Heart left ventricle (tissue), 16 donors: ENCODE measurements around the gene CRYGN. TPM values are rescaled to one million over a fixed set of nuclear protein-coding genes. Genes with fewer than 3 reads are reported as not detected.
A peak's percentile ranks its signal among the peaks of the same experiment; 100 is the strongest.

Experiments
- ATAC-seq, 4 donors: fragments of 200-7000 bp; cut with Tn5 transposase; one replicate each; pipeline ENCODE4 v1.9.1; 2020 to 2022; ENCODE audit warnings: moderate library complexity in 4 of 4, mild to moderate bottlenecking in 3 of 4, moderate number of reproducible peaks in 1 of 4
- DNase-seq, 5 donors: peaks; one replicate each; pipeline ENCODE4 v3.0.0-alpha.2; 2020
- H3K27ac ChIP-seq, 12 donors: fragments of 200-600 bp; sonication (generic) in 4 of 12; one replicate each; pipeline versions ENCODE4 v1.5.0 to v1.8.0; 2016 to 2022; ENCODE audit warnings: mild to moderate bottlenecking in 2 of 12
- H3K27me3 ChIP-seq, 9 donors: fragments of 200-600 bp; sonication (generic) in 2 of 9; one replicate each; pipeline versions ENCODE4 v1.5.1 to v1.8.0; 2016 to 2022; ENCODE audit warnings: mild to moderate bottlenecking in 3 of 9
- H3K36me3 ChIP-seq, 9 donors: fragments of 200-600 bp; sonication (generic) in 2 of 9; one replicate each; pipeline versions ENCODE4 v1.5.0 to v1.8.0; 2018 to 2022; ENCODE audit warnings: mild to moderate bottlenecking in 2 of 9
- H3K4me1 ChIP-seq, 12 donors: fragments of 200-600 bp; sonication (generic) in 4 of 12; one replicate each; pipeline versions ENCODE4 v1.5.0 to v1.8.0; 2016 to 2022; ENCODE audit warnings: mild to moderate bottlenecking in 3 of 12
- H3K4me3 ChIP-seq, 12 donors: fragments of 200-600 bp; sonication (generic) in 4 of 12; one replicate each; pipeline versions ENCODE4 v1.5.0 to v1.8.0; 2017 to 2022; ENCODE audit warnings: mild to moderate bottlenecking in 9 of 12, moderate library complexity in 4 of 12
- H3K9me3 ChIP-seq, 12 donors: fragments of 200-600 bp; sonication (generic) in 4 of 12; one replicate each; pipeline versions ENCODE4 v1.5.0 to v1.8.0; 2016 to 2022; ENCODE audit warnings: mild to moderate bottlenecking in 1 of 12
- POLR2A ChIP-seq, 2 donors: fragments of 450-650 bp; IDR thresholded peaks; one replicate each; pipeline ENCODE4 v1.6.1; 2017; ENCODE audit warnings: antibody characterized with exemption in 2 of 2, mild to moderate bottlenecking in 2 of 2, moderate library complexity in 2 of 2
- whole genome bisulfite sequencing, 4 donors: extraction: QIAGEN DNeasy Blood & Tissue Kit in 2 of 4; methylation state at CpG; one replicate each; pipeline versions ENCODE4 v1.1.5 to v1.1.7; 2013 to 2018; 5-methylcytosine and 5-hydroxymethylcytosine counted together
- intact Hi-C, 10 donors: fragments of 100-400 bp; cut with DNase I; formaldehyde crosslinking; loops; one replicate each; pipeline versions ENCODE4 v1.11.1 to v1.14.2; 2022
- polyA plus RNA-seq, 2 donors: library from polyadenylated mRNA; stranded (reverse); fragments of 200-250 nt; gene quantifications; one replicate each; pipeline ENCODE4 v1.2.3, GENCODE V29; 2013
- total RNA-seq, 9 donors: library from RNA; depleted of rRNA in 2 of 9; stranded (reverse); fragments of >200 nt in 2 of 9; fragmentation: NEBNext Ultra II Directional in 3 of 9; extraction: Animal tissue kit (Norgen Biotek cat#: 25700) in 3 of 9; gene quantifications; one replicate each; pipeline versions ENCODE4 v1.1.0 to v1.2.4, GENCODE V29; 2016 to 2023
- TF ChIP-seq, protein P1 (sequence below), 12 donors: fragments of 200-600 bp; sonication (generic) in 4 of 12; IDR thresholded peaks; one replicate each; pipeline versions ENCODE4 v1.5.0 to v1.8.0; 2018 to 2022; ENCODE audit warnings: antibody characterized with exemption in 12 of 12, mild to moderate bottlenecking in 5 of 12
- donor health status: ischemic (EF 13 %, LVEDD 7.1; RV severe dilation, severe dysfunction).
- donor health status: healthy with polysubstance abuse.
- donor health status: DM: no; HTN: yes; CAD: no.
- donor health status: DM: no; HTN: no; CAD: no.
- donor health status: ischemic (EF 25% LVEDD 6.9; RV normal size, moderate dysfunction).
- donor health status: ischemic (EF 25% LVEDD 5.7; RV mildly dilated, moderate dysfunction).
- donor health status: healthy.
- donor health status: DM: yes; HTN: yes; CAD: no.
- donor health status: ischemic (EF 35%, LVEDD 5.7; RV mildly dilated, moderate dysfunction).
- donor health status: nonischemic (EF 11% LVEDD 7.7; RV severe dilation, severe dysfunction).
- donor health status: DM: yes; HTN: yes; CAD: no.
- donor health status: PGD.
- donor health status: ischemic (EF 29% LVEDD 5.4; RV normal size, mild dysfunction).
- donor health status: nonischemic (EF 23%, LVEDD 6.1; RV moderate dilation, normal function).

The CRYGN gene
- total and polyA plus RNA-seq, 11 donors, result 0.50 to 0.52 TPM; not detected in 9

DNA sequence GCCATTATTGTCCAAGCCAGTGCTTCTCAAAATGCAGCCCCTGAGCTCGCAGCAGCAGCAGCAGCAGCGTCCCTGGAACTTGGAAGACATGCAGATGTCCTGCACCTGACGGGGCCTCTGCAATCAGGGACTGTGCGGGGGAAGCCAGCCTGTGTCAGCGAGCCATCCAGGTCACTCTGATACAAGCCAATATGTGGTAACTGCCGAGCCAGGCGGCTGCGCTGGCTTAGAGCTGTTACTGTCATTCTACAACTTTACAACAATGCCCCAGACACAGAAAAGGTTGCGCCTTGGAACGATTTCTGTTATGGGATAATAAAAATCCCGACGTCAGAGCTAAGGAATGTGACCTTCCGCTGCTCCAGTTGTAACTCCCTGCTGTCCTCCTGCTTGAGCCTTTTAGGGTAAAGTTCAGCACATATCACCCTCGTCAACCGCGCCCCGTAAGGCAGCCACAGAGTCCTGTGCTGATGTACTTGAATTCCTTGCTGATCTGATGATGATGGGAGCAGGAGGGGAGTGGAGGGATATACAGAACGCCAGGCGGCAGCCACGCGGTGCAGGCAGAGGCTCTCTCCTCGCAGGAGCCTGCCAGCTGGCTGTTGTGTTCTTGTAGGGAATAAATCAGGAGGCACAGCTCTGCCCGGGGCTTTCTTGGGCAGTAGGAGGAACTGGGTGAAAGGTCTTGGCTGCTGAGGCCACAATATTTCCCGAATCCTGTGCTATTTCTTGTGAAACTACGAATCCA, 20.0 kb upstream of the CRYGN start:
- ATAC-seq, result peak; percentile 88 to 90 (median 90)
- intact Hi-C loops, result loop anchor here in 8 of 10 donors (2.0 to 10.0 kb wide), 7 partner anchors 42 to 297 kb away; partner anchors contain the start of gene RHEB (in 6 of the 8)
- peaks cover 0 to 10% (median 5%) of the 10 kb centered on the region in 9 donors for H3K36me3 ChIP-seq
- 0 to 6% (median 4%) methylated on average over 24 to 25 of the region's 25 CpGs for WGBS, 4 donors
- H3K27ac ChIP-seq, result peak overlapping the region; percentile 65 to 97 (median 92)
- peak; percentile 73 to 91 (median 78) for DNase-seq
- peaks cover 0 to 17% (median 9%) of the 10 kb centered on the region in 12 donors for H3K9me3 ChIP-seq
- TF ChIP-seq, protein P1, sequence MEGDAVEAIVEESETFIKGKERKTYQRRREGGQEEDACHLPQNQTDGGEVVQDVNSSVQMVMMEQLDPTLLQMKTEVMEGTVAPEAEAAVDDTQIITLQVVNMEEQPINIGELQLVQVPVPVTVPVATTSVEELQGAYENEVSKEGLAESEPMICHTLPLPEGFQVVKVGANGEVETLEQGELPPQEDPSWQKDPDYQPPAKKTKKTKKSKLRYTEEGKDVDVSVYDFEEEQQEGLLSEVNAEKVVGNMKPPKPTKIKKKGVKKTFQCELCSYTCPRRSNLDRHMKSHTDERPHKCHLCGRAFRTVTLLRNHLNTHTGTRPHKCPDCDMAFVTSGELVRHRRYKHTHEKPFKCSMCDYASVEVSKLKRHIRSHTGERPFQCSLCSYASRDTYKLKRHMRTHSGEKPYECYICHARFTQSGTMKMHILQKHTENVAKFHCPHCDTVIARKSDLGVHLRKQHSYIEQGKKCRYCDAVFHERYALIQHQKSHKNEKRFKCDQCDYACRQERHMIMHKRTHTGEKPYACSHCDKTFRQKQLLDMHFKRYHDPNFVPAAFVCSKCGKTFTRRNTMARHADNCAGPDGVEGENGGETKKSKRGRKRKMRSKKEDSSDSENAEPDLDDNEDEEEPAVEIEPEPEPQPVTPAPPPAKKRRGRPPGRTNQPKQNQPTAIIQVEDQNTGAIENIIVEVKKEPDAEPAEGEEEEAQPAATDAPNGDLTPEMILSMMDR (IDR thresholded peaks at IDR 0.05), result peak in 8 of 12 donors; percentile 5 to 50 (median 28)
- peak in 1 of 2 donors; percentile 13 for TF ChIP-seq POLR2A (IDR thresholded peaks at IDR 0.05)
- H3K4me1 ChIP-seq, result peaks cover 3 to 34% (median 22%) of the 10 kb centered on the region in 12 donors
- peak overlapping the region in 9 of 12 donors; percentile 20 to 40 (median 27) for H3K4me3 ChIP-seq
- H3K27me3 ChIP-seq, result no peaks in the 10 kb centered on the region

DNA sequence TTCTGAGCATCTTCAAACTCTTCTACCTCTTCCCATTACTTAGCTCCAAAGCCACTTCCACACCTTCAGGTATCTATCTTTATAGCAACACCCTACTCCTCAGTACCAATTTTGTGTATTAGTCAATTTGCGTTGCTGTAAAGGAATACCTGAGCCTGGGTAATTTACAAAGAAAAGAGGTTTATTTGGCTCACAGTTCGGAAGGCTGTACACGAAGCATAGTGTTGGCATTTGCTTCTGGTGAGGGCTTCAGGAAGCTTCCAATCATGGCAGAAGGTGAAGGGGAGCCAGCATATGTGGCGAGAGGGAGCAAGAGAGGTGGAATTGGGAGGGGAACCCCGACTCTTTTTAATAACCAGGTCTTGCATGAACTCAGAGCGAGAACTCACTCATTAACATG, 17.6 kb upstream of the CRYGN start:
- intact Hi-C loops, result loop anchor here in 1 of 10 donors (10.0 kb wide), 1 partner anchor 297 kb away; no protein-coding TSS in a partner anchor
- Histone ChIP-seq H3K27me3 (no peaks in the 10 kb centered on the region), H3K36me3 (no peaks in the 10 kb centered on the region), H3K4me3 (no peak overlapping the region), H3K4me1 (peaks cover 3 to 34% (median 22%) of the 10 kb centered on the region in 12 donors), H3K9me3 (peaks cover 0 to 6% (median 4%) of the 10 kb centered on the region in 12 donors), H3K27ac (no peak overlapping the region)
- DNase-seq, result no peak
- WGBS, 4 donors, result 97% methylated on average over 6 of the region's 6 CpGs
- TF ChIP-seq, protein P1 (IDR thresholded peaks at IDR 0.05), result no peak
- no peak for TF ChIP-seq POLR2A (IDR thresholded peaks at IDR 0.05)
- ATAC-seq, result no peak

DNA sequence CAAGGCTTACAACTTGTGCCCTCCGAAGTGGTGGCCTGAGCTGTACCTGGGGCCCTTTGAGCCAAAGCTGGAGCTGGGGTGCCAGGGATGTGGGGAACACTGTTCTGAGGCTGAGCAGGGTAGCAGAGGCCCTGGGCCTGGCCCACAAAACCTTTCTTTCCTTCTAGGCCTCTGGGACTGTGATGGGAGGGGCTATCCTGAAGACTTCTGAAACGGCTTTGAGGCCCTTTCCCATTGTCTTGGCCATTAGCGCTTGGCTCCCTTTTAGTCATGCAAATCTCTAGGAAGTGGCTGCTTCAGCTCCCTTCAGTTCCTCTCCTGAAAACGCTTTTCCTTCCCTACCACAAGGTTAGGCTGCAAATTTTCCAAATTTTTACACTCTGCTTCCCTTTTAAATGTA, 16.8 kb upstream of the CRYGN start:
- no peak for DNase-seq
- intact Hi-C loops, result loop anchor here in 1 of 10 donors (10.0 kb wide), 1 partner anchor 298 kb away; no protein-coding TSS in a partner anchor
- Histone ChIP-seq H3K27me3 (no peaks in the 10 kb centered on the region), H3K9me3 (no peaks in the 10 kb centered on the region), H3K4me1 (peaks cover 3 to 34% (median 22%) of the 10 kb centered on the region in 12 donors), H3K4me3 (no peak overlapping the region), H3K36me3 (no peaks in the 10 kb centered on the region), H3K27ac (no peak overlapping the region)
- no peak for ATAC-seq
- TF ChIP-seq POLR2A (IDR thresholded peaks at IDR 0.05), result no peak
- TF ChIP-seq, protein P1 (IDR thresholded peaks at IDR 0.05), result no peak
- WGBS, 4 donors, result 80 to 84% (median 80%) methylated on average over 4 of the region's 4 CpGs

DNA sequence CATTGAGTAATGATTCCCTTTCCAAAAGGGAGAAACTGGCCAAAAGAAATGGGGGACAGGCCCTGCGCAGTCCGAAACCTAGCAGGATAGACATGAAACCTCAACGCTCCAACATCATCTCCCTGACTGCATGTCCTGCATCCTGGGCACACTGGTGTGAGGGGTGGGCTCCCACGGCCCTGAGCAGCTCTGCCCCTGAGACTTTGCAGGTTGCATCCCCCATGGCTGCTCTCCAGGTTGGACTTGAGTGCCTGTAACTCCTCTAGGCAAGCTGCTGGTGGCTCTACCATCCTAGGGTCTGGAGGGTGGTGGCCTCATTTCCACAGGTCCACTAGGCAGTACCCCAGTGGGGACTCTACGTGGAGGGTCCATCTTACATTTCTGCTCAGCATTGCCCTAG, 16.3 kb upstream of the CRYGN start:
- Histone ChIP-seq H3K9me3 (no peaks in the 10 kb centered on the region), H3K27ac (no peak overlapping the region), H3K4me3 (no peak overlapping the region), H3K36me3 (no peaks in the 10 kb centered on the region), H3K4me1 (peaks cover 3 to 29% (median 22%) of the 10 kb centered on the region in 12 donors), H3K27me3 (no peaks in the 10 kb centered on the region)
- no peak for TF ChIP-seq POLR2A (IDR thresholded peaks at IDR 0.05)
- TF ChIP-seq, protein P1 (IDR thresholded peaks at IDR 0.05), result no peak
- WGBS, 4 donors, result 99 to 100% (median 99%) methylated on average over 5 of the region's 5 CpGs
- DNase-seq, result no peak
- intact Hi-C loops, result loop anchor here in 1 of 10 donors (10.0 kb wide), 1 partner anchor 299 kb away; no protein-coding TSS in a partner anchor
- ATAC-seq, result no peak
